Left lung (tissue), 10 donors: ENCODE measurements around the gene PEPD. TPM values are rescaled to one million over a fixed set of nuclear protein-coding genes. Genes with fewer than 3 reads are reported as not detected.

ENCODE experiments used
- ATAC-seq: fragments of 200-7000 bp; cut with Tn5 transposase; one replicate; pipeline ENCODE4 v1.9.1; 2020; ENCODE audit warnings: moderate library complexity
- DNase-seq, 4 donors: peaks; one replicate each; pipeline ENCODE4 v3.0.0-alpha.2; 2013 to 2020
- H3K27ac ChIP-seq, 2 donors: fragments of 200-600 bp; sonication (generic) in 1 of 2; one replicate each; pipeline versions ENCODE4 v1.5.0 to v1.8.0; 2020 to 2021
- H3K27me3 ChIP-seq, 2 donors: fragments of 200-600 bp; sonication (generic) in 1 of 2; one replicate each; pipeline versions ENCODE4 v1.5.0 to v1.8.0; 2020 to 2021
- H3K36me3 ChIP-seq, 2 donors: fragments of 200-600 bp; sonication (generic) in 1 of 2; one replicate each; pipeline versions ENCODE4 v1.5.0 to v1.8.0; 2020 to 2021
- H3K4me1 ChIP-seq, 2 donors: fragments of 200-600 bp; one replicate each; pipeline ENCODE4 v1.8.0; 2021
- H3K4me3 ChIP-seq, 2 donors: fragments of 200-600 bp; sonication (generic) in 1 of 2; one replicate each; pipeline versions ENCODE4 v1.5.0 to v1.8.0; 2020 to 2021; ENCODE audit warnings: mild to moderate bottlenecking in 1 of 2
- H3K9me3 ChIP-seq, 2 donors: fragments of 200-600 bp; sonication (generic) in 1 of 2; one replicate each; pipeline versions ENCODE4 v1.5.0 to v1.8.0; 2020 to 2021
- intact Hi-C, 2 donors: fragments of 100-400 bp; cut with DNase I; formaldehyde crosslinking; loops; one replicate each; pipeline versions ENCODE4 v1.11.2 to v1.14.2; 2022
- polyA plus RNA-seq, 6 donors: library from polyadenylated mRNA; unstranded; fragments of 120-200 nt; gene quantifications; one replicate each; pipeline ENCODE4 v1.2.1, GENCODE V29; 2013; ENCODE audit not compliant: insufficient read length in 6 of 6
- total RNA-seq, 2 donors: library from RNA; stranded (reverse); fragmentation: NEBNext Ultra II Directional; extraction: Animal tissue kit (Norgen Biotek cat#: 25700); gene quantifications; one replicate each; pipeline ENCODE4 v1.2.1, GENCODE V29; 2021
- TF ChIP-seq, protein P1 (sequence below), 2 donors: fragments of 200-600 bp; sonication (generic) in 1 of 2; IDR thresholded peaks; one replicate each; pipeline versions ENCODE4 v1.5.0 to v1.8.0; 2021; ENCODE audit warnings: antibody characterized with exemption in 2 of 2
- donor health status: DM: no; HTN: yes; CAD: no.
- donor health status: DM: no; HTN: no; CAD: no.

The PEPD gene
- total and polyA plus RNA-seq, 8 donors, result 41.2 to 90.1 (median 46.2) TPM

GRCh38 chr19:33401683-33402420 is 119.7 kb downstream of the PEPD start:
- Histone ChIP-seq H3K36me3 (no peaks in the 10 kb centered on the region), H3K27ac (no peak overlapping the region), H3K4me3 (no peak overlapping the region), H3K9me3 (no peaks in the 10 kb centered on the region), H3K4me1 (peaks cover 0 to 15% of the 10 kb centered on the region in 2 donors), H3K27me3 (no peaks in the 10 kb centered on the region)
- intact Hi-C loops, result no loop called here
- TF ChIP-seq, protein P1, sequence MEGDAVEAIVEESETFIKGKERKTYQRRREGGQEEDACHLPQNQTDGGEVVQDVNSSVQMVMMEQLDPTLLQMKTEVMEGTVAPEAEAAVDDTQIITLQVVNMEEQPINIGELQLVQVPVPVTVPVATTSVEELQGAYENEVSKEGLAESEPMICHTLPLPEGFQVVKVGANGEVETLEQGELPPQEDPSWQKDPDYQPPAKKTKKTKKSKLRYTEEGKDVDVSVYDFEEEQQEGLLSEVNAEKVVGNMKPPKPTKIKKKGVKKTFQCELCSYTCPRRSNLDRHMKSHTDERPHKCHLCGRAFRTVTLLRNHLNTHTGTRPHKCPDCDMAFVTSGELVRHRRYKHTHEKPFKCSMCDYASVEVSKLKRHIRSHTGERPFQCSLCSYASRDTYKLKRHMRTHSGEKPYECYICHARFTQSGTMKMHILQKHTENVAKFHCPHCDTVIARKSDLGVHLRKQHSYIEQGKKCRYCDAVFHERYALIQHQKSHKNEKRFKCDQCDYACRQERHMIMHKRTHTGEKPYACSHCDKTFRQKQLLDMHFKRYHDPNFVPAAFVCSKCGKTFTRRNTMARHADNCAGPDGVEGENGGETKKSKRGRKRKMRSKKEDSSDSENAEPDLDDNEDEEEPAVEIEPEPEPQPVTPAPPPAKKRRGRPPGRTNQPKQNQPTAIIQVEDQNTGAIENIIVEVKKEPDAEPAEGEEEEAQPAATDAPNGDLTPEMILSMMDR (IDR thresholded peaks at IDR 0.05), result no peak
- peak in 2 of 4 donors; percentile 30 to 65 for DNase-seq
- no peak for ATAC-seq

DNA sequence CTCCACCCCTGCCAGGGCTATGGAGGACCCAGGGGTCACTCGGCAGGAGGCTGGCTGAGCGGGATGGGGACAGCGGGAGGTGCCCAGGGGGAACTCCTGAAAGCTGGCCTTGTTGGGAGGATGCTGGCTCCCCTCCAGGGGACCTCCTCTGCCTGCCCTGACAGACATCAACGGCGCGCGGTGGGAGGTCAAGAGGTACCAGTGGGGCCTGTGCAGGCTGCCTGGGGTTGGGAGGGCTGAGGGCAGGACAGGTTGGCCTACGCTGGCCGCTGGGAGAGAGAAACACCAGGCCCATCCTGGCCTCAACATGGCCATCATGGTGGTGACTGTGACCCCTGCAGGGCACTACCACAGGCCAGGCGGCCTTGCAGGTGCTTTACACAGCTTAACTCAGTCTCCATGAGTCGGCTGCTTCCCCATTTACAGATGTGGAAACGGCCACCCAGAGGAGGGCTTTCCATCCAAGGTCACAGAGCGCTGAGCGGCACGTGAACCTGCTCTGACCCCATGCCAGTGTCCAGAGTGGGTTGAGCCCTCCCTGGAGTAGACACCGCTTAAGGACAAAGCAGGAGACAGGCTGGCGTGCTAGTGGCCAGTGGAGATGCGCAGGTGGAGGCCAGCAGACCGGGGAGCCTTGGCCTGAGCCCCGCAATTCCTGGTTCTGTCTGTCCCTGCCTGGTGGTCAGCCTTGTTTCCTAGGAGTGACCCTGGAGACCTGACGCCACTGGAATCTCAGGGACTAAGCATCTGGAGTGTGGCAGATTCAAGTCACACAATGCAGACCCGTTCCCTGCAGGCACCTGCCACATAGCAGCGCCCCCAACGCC is 120.5 kb downstream of the PEPD start:
- no peaks in the 10 kb centered on the region for H3K9me3 ChIP-seq
- no peaks in the 10 kb centered on the region for H3K27me3 ChIP-seq
- intact Hi-C loops, result no loop called here
- no peak for ATAC-seq
- no peak overlapping the region for H3K4me3 ChIP-seq
- peak in 2 of 4 donors; percentile 32 to 76 for DNase-seq
- peaks cover 0 to 21% of the 10 kb centered on the region in 2 donors for H3K4me1 ChIP-seq
- H3K36me3 ChIP-seq, result no peaks in the 10 kb centered on the region
- TF ChIP-seq, protein P1 (IDR thresholded peaks at IDR 0.05), result no peak
- H3K27ac ChIP-seq, result no peak overlapping the region

DNA sequence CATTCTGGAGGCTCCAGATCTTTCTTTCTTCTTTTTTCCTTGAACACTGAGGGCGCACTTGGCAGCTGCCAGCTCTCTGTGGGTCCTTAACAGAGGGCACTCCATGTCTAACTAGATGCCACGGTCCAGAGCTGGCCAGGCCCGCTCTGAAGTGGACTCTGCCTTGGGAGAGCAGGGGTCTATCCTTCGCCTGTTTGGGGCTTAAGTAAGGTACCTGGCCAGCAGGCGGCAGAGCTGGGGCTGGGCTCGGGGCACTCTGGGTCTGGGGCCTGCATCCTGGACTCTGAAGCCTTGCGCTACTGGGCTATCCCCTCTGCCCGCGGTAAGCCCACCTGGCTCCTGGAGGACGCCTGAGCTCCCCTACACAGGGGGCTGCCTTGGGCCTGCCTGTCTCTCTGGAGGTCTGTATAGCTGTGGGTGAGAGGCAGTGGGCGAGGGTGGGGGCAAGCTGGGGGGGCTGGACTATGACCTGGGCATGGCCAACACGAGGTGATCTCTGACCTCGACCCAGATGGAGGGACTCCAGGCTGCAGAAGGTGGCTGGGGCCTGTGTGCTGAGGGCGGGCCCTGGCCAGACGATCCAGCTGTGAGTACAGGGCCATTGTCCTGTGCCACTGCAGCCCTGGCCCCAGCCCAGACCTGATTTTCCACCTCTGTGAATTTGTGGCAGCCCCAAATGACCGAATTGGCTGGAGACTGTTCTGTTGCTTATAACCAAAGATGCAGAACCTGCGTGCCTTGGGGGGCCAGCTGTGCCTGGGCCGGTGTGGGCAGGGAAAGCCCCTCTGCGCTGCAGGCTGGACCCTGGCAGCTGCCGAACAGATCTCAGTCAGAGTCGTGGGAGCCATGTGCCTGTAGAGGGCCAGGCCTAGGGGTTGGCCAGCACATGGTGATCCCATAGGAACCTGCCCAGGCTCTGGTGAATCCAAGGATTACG is 121.6 kb downstream of the PEPD start:
- ATAC-seq (no peak), DNase-seq (peak in 2 of 4 donors; percentile 20 to 57)
- H3K9me3 ChIP-seq, result no peaks in the 10 kb centered on the region
- H3K27me3 ChIP-seq, result no peaks in the 10 kb centered on the region
- TF ChIP-seq, protein P1 (IDR thresholded peaks at IDR 0.05), result no peak
- H3K36me3 ChIP-seq, result no peaks in the 10 kb centered on the region
- intact Hi-C loops, result no loop called here
- peaks cover 0 to 30% of the 10 kb centered on the region in 2 donors for H3K4me1 ChIP-seq
- no peak overlapping the region for H3K4me3 ChIP-seq
- H3K27ac ChIP-seq, result no peak overlapping the region

- Histone ChIP-seq H3K4me3 (no peak overlapping the region), H3K27me3 (no peaks in the 10 kb centered on the region), H3K9me3 (no peaks in the 10 kb centered on the region), H3K4me1 (peaks cover 7 to 36% of the 10 kb centered on the region in 2 donors), H3K36me3 (no peaks in the 10 kb centered on the region), H3K27ac (no peak overlapping the region)
- intact Hi-C loops, result no loop called here
- TF ChIP-seq, protein P1 (IDR thresholded peaks at IDR 0.05), result no peak
- ATAC-seq, result no peak
- DNase-seq, result peak in 2 of 4 donors; percentile 24 to 74
Measured at GRCh38 chr19:33399081-33399744, 122.4 kb downstream of the PEPD start.
